NCI-H774 (cell line): Measurements from ENCODE around the gene PTPN5.
"Not testable (repeated sequence)": the region's sequence is repeated elsewhere in the genome, so short reads cannot be mapped to it uniquely, and the experiment has no call there.

ENCODE experiments used
- DNase-seq: peaks from one replicate; lab custom pipeline; 2025; lab: John Stamatoyannopoulos, UW

PTPN5 gene

DNA sequence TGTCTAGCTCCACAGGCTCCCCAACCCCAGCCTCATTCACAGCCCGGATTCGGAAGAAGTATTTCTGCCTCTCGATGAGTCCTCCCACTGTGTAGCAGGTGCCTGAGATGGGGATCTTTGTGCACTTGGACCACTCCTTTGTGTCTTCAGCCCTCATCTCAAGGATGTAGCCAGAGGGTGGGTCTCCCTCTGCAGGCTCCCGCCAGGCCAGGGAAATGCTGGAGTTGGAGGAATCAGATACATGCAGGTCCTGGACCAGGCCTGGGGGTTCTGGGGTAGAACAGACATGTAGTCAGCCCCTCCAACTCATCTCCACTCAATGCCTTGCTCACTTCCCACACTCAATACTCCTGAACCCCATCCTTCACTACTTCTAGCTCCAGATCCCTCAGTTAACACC is 82.2 kb downstream of the PTPN5 start:
- DNase-seq: no peak

DNA sequence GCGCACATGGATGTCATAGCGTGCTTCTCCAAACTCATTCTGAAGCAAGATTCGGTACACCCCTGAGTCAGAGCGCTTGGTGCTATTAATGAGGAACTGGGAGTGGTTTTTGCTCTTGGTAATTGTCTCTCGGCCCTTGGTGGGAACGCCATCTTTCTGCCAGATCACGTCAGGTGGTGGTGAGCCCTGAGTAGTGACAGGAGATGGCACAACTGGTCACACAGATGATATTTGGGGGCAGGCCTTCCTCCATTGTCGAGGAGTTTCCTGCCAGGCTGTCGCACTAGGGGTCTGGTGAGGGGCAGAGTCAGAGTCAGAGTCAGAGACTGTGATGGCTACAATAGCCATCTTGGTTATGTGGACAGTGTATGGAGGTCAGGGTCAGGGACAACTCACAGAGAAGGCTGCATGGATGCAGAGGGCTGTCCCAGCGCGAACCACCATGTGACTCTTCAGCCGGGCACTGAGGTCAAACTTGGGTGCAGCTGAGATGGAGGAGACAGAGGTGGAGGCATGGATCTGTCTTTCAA is 83.7 kb downstream of the PTPN5 start:
- DNase-seq: no peak

DNA sequence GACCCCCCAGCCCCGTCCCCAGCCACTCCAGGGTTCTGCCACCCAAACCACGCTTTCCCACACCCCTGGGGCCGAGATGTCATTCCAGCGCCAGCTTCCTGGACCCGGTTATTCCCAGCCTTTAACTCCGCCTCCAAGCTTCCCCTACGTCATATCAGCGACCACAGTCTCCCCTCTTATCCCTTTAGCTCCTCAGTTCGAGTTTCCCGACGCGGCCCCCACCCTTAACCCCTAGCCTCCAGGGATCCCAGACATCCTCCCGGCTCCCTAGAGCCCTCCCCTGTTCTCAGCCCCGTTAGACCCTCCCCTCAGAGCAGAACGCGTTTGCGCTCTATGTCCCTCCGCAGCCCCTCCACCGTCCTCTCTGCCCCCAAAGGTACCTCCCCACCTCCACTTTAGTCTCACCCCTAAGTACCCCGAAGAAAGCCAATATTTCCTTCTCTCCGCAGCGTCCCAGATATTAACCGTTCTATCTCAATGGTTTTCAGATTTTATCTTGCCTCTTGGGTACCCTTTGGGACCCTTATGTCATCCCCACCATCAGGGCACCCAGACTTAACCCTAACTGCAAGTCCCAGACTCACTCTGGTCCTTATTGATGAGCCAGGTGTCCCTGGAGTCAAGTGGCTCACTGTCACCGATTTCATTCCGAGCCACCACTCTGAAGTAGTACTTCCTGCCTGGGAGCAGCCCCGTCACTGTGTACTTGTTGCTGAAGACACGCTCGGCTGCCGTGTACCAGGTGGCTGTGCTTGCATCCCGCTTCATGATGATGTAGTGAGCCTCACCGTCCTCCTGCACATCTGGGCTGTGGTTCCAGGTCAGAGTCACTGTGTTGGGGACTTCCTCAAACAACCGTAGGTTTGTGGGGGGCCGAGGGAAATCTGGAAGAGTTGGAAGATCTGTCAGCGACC is 85.0 kb downstream of the PTPN5 start:
- DNase-seq: peak; percentile 64

DNA sequence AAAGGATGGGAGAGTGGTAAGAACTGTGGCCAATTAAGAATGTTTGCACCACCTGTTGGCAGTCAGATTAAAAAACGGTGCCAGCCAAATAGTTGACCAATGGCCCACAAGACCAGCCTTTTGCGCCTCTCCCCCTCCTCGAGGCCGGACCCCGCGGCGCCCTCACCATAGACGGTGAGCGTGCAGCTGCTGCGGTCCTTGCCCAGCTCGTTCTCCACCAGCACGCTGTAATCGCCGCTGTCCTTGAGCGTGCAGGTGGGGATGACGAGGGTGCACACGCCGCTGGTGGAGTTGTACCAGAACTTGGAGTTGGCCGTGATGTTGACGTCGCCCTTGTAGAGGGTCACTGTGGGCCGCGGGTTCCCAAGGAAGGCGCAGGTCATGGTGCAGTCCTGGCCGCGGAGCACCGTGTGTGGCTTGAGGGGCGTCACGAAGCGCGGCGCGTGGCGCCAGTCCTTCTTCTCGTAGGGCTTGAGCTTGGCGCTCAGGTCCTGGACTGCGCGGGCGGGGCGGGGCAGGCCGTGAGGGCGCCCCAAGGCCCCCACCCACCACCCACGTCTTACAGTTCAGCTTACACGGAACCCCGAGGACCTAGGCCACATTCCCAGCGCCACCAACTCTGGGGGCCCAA is 85.8 kb downstream of the PTPN5 start:
- no peak for DNase-seq

DNA sequence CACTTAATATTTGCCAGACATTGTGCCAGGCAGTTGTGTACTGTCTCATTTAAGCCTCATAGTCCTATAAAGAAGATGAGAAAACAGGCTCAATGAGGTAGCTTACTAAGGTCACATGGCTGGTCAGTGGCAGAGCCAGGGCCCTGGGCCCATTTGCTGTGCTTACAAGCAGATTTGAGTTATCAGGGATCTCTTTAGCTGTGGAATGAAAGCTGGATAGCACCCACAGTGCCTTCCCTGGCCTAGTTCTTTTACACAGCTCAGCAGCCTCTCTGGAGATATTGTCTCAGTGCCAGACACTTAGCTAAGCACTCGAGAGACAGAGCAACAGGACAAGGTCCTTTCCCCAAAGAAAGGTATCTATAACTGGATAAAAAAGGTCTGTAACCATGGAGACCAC is 86.9 kb downstream of the PTPN5 start:
- no peak for DNase-seq

DNA sequence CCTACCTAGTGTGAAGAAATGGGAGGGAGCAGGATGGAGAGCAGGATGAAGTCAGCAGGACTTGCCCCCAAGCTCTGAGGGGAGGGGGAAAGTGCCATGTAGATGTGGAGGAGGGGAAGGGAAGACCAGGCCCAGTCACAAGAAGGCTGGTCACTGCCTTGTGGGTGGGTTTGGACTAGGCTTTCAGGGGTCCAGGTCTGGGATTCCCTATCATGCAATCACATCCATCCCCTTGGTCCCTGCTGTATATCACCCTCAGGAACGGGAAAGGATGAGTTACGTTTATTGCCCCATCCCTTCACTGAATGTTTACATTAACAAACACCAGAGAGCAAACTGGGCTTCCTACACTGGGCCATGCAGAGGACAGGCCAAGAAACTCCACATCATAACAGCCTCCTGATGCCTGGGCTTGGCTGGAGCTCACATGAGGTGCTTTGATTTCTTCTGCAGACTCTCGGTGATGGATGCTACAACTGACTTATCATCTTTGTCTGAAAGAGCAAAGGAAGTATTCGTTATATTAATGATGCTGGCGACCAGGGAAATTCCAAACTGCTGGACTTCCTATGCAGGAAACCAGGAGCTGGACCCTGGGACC is 87.5 kb downstream of the PTPN5 start:
- no peak for DNase-seq

DNA sequence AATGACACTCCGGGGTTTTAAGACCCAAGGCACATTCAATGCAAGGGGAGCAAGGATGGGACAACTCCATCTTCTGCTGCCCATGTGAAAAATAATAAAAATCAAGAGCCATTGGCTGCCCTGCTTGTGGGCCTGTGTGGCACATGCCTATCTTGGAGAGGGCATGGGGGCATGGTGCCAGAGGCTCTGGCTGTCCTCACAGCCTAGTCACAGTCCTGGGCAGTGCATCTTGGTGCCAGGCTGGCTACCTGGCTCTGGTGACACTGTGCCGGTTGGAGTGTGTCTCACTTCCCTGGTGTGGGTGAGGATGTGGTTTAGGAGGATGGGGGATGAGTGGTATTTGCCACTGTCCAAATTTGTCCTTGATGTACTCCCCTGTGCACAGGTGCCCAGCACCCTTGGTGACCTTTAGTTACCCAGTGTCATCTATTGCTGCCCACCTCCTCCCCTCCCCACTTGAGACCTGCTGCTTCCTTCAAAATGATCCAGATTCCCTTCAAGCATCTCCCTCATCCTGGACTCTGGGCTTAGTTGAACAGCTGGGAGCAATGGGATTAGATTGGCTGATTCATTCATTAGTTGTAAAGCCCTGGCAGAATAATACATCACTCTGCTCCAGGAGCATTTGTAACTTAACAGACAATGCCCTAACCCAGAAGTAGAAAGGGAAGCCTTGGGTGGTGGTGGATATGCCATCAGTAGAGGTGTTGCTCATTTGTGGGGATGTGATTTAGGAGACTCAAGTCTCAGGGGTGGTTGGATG is 88.4 kb downstream of the PTPN5 start:
- no peak for DNase-seq

DNA sequence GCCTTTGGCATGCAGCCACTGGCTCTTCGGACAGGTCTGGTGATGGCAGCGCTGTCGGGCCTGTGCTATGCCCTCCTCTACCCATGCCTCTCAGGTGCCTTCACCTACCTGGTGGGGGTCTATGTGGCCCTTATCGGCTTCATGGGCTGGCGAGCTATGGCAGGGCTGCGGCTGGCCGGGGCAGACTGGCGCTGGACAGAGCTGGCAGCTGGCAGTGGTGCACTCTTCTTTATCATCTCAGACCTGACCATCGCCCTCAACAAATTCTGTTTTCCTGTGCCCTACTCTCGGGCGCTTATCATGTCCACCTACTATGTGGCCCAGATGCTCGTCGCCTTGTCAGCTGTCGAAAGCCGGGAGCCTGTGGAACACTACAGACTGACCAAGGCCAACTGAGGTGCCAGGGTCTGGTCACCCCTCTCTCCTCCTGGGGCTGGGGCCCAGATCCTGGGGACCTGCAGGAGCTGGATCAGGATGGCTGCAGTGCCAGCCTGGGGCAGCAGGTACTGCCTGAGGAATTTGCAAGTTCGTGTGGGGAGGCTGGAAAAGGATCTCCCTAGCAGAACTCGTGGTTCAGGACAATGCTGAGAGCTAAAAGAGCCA is 89.9 kb downstream of the PTPN5 start:
- DNase-seq: no peak

DNA sequence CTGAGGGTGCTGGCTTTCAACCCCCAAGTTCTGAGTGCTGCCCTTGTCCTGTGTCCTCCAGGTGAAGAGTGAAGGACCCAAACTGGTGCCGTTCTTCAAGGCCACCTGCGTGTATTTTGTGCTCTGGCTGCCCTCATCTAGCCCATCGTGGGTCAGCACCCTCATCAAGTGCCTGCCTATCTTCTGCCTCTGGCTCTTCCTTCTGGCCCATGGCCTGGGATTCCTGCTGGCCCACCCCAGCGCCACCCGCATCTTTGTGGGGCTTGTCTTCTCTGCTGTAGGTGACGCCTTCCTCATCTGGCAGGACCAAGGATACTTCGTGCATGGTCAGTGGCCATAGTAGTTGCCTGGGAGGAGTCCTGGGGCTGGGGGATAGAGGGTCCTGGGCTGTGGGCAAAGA is 90.7 kb downstream of the PTPN5 start:
- DNase-seq: no peak

DNA sequence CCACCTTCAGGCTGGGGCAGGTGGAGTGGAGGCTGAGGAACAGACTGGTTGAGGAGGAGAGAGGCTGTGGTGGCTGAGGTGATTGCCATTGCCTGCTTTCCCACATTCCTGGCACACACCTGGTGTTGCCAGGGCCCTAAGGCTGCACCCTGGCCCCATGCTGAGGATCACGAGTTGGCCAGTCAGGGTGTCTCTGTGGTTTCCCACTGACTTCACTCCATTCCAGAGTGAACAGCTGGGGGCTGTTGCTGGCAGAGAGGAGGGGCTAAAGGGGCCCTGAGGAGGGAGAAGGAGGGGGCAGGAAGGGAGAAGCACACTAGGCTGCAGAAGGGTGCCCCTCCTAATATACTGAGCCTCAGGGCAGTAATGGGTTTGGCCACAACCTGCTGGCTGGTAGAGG is 91.2 kb downstream of the PTPN5 start:
- no peak for DNase-seq

DNA sequence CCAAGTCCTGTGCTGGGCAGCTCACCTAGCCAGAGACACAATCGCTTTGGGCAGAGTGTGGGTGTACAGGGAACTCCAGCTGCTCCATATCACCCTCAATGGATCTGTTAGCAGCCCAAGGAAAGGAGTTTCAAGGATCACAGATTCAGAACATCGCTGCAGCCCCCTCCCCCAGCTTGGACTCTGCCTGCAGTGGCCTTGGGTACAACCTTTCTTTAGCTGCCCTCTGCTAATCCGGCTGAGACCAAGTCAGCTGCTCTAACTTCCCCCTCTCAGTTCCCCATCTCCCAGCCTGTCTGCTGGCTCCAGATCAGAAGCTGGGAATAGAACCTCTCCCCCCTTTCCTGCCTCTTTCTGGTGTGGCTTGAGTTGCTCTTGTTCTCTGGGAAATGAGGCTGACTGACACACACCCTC is 91.7 kb downstream of the PTPN5 start:
- no peak for DNase-seq

DNA sequence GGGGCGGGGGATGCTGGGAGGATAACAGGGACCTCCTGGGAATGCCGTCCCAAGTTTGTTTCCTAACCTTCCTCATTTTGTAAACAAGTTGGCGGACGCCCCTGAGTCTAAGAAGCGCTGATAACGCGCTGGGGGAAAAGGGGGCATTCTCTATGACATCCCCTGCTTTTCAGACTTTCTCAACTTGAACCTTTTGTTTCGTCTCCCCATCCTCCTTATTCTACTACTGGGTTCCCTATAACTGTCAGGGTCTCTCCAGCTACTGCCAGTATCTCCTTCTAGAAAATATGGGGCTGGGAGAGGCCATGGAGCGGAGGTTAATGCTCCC is 92.4 kb downstream of the PTPN5 start:
- DNase-seq: no peak

DNA sequence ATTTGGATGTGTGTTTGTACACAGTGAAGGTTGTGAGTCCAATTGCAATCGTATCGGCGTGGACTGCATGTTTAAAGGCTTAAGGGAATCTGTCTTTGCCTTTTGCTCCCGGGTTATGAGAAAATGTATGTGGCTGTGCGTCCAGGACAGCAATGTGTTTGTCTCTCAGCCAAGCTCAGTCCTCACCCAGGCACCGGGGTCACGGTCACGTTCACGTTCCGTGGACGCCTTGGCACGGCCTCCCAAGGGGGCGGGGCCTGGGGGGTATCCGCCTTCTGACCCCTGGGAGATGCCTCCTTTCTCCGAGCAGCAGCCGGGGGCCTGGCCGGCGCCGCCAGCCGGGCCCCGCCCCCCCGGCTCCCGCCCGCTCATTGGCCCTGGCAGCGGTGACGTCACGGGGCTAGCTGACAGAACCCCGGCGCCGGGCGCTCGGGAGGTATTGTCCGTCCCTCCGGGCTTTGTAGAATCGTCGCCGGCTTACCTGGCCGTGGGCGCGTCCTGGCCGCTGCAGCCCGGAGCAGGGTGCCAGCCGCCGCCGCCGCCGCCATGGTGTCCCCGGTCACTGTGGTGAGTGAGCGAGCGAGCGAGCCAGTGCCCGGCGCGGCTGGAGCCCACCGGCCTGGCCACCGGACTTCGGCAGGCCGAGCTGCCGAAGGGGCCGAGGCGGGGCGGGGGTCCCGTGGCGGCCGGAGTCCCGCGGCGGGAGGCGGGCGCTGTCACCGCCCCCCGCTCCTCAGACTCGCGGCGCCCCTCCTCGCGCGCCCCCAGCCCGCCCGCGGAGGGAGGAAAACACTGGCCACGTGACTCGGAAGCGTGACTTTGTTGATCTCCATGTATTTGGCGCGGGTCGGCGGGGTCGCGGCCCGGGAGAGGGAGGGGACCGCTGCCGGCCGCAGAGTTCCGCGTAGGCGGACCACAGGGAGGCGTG is 93.0 kb downstream of the PTPN5 start, which contains the start of gene TMEM86A:
Gene TMEM86A (plus strand): TSS at position 439 of the 928 bp plus-strand sequence. CDS start 108 bp downstream, at position 547.
- DNase-seq: peak; percentile 91

DNA sequence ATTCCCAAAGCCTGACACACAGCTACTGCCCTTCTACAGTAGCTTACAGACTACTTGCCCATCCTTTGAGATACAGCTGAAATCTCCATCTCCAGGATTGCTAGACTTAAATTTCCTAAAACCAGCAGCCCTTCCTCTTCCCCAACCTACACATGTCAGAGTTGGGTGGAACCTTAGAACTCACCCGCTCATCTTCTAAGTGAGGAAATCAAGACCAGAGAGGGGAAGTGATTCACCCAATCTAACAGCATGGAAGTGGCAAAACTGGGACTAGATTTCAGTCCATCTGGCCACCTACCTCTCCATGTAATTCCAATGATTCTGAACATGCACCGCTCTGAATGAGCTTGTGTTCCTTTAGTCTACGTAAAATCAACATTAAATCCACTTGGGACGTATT is 94.0 kb downstream of the PTPN5 start:
- DNase-seq: no peak

DNA sequence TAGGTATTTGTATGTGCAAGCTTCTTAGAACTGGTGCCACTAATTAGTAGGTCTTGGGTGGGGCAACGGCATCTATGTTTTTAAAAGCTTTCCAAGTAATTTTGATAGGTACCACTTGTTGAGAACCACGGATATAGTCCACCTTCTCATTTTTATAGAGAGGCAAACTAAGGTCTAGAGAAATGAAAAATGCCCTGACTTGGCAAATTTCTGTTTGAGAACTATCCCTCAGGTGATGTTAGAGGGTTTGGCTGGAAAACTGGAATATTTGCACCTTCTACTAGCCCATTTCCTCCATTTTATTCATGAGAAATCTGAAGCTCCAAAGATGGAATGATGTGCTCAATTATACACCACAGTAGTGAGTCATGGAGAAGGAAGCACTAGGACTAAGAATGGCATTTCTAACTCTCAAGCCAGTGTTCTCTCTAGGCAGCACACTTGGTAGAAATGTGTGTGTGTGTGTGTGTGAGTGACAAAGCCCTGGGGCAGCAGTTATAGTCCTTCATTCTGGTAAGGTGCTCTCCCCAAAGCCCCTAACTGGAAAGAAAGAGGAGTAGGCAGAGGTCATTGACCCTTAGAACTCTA is 94.9 kb downstream of the PTPN5 start:
- no peak for DNase-seq

DNA sequence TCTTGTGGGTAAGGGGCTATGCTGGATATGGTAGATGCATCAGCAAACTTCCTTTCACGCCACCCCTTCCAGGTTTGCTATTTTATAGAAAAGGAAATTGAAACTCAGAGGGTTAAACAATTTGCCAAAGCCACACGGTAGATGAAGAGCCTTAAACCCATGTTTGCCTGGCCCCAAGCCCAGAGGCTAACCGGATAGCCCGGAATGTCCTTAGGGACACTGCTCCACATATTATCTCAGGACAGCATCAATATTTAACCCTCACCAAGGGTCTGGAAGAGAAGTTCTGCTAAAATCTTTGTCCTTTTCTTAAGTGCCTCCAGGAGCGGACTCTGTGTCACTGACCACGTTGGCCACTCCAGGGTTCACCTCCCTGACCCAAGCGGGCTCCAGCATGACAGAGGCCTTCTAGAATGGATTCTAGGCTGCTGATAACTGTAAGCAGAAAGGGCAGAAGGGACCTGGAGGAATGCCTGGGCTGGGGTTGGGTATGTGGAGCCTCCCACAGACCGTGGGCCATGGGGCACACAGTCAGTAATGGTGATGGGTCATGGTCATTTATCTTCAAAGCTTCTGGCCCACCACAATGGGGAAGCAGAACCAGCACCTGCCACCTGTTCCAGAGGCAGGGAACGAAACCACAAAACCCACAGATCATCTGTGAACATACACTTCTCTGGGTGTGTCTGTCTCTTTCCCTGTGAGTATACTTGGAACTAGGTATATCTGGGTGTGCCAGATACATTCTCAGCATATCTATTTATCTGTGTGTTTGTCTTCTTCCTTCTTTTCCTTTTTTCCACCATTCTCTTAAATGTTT is 98.4 kb downstream of the PTPN5 start:
- no peak for DNase-seq

DNA sequence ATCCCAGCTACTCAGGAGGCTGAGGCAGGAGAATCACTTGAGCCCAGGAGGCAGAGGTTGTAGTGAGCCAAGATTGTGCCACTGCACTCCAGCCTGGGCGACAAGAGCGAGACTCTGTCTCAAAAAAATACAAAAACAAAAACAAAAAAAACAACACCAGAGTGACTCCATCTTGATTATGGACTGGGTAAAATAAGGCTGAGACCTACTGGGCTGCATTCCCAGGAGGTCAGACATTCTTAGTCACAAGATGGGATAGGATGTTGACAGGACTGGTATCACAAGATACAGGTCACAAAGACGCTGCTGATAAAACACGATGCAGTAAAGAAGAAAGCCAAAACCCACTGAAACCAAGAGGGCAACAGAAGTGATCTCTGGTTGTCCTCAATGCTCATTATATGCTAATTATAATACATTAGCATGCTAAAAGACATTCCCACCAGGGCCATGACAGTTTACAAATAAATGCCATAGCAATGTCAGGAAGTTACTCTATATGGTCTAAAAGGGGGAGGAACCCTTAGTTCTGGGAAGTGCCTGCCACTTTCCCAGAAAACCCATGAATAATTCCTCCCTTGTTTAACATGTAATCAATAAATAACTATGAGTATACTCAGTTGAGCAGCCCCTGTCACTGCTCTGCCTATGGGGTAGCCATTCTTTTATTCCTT is 100.0 kb downstream of the PTPN5 start:
- not testable (repeated sequence) for DNase-seq

DNA sequence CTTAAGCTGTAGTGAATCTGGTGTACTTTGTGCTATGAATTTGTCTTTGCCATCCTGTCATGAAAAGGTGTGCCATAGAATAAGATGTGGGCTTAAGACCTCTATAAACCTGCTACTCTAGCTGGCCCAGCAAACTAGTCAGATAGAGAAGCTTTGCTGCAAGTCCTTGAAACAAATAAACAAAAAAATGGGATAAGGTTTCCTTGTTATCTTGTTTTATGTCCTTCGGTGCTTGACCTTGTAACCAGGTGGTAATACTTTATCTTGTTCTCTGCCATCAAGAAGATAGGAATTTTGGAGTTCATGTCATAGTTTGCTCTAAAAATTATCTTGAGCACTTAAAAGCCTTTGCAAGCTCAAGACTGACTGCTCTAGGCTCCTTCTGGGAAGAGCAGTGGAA is 107.3 kb downstream of the PTPN5 start:
- no peak for DNase-seq

DNA sequence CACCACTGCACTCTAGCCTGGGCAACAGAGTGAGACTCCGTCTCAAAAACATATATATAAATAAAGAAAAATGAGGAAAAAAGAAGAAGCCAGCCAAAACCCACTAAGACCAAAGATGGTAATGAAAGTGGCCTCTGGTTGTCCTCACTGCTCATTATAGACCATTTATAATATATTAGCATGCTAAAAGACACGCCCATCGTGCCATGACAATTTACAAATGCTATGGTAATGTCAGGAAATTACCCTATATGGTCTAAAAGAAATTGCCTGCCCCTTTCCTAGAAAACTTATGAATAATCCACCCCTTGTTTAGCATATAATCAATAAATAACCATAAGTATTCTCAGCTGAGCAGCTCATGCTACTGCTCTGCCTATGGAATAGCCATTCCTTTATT is 109.1 kb downstream of the PTPN5 start:
- DNase-seq: no peak
